ENCODE measurements around the gene SLC45A3. TPM values are rescaled to one million over a fixed set of nuclear protein-coding genes. Genes with fewer than 3 reads are reported as not detected.

The SLC45A3 gene
- total and polyA plus RNA-seq, 3 donors from 2014 or later, result 4.5 to 8.9 (median 7.3) TPM

- Histone ChIP-seq H3K36me3 (ENCODE audit: low read depth, missing control alignments) (no peaks in the 10 kb centered on the region), H3K4me1 (peaks cover 21% of the 10 kb centered on the region), H3K27me3 (no peaks in the 10 kb centered on the region), H3K4me3 (no peak overlapping the region), H3K9me3 (no peaks in the 10 kb centered on the region), H3K27ac (no peak overlapping the region)
- WGBS, 2 donors, result 53 to 79% methylated on average over 6 of the region's 6 CpGs
- TF ChIP-seq CTCF (IDR thresholded peaks at IDR 0.05) (no peak), POLR2A (IDR thresholded peaks at IDR 0.05) (no peak)
- intact Hi-C loops (cut with DNase I; ENCODE audit: low total_unique reads), result loop anchor here (2.0 kb wide), 1 partner anchor 43 kb away; no protein-coding TSS in a partner anchor
- no peak for DNase-seq
Observed at GRCh38 chr1:205633421-205633976, 46.8 kb downstream of the SLC45A3 start.

GRCh38 chr1:205632669-205633169 is 47.6 kb downstream of the SLC45A3 start:
- H3K9me3 ChIP-seq, result no peaks in the 10 kb centered on the region
- WGBS, 2 donors, result 42 to 58% methylated on average over 3 of the region's 3 CpGs
- intact Hi-C loops (cut with DNase I; ENCODE audit: low total_unique reads), result loop anchor here (2.0 kb wide), 1 partner anchor 42 kb away; no protein-coding TSS in a partner anchor
- H3K4me3 ChIP-seq, result peak overlapping the region; percentile 79 to 89
- DNase-seq, result no peak
- no peaks in the 10 kb centered on the region for H3K36me3 ChIP-seq (ENCODE audit: low read depth, missing control alignments)
- TF ChIP-seq POLR2A (IDR thresholded peaks at IDR 0.05) (no peak), CTCF (IDR thresholded peaks at IDR 0.05) (no peak)
- no peaks in the 10 kb centered on the region for H3K27me3 ChIP-seq
- H3K27ac ChIP-seq, result peak overlapping the region in 1 of 2 donors; percentile 95
- H3K4me1 ChIP-seq, result peaks cover 21% of the 10 kb centered on the region

- Histone ChIP-seq H3K36me3 (ENCODE audit: low read depth, missing control alignments) (no peaks in the 10 kb centered on the region), H3K9me3 (no peaks in the 10 kb centered on the region), H3K4me1 (peaks cover 21% of the 10 kb centered on the region), H3K27ac (peak within 1 kb of the TSS; percentile 88 to 95), H3K27me3 (no peaks in the 10 kb centered on the region), H3K4me3 (peak within 1 kb of the TSS; percentile 79 to 89)
- TF ChIP-seq CTCF (IDR thresholded peaks at IDR 0.05), result peak; percentile 58 to 81 (median 71)
- peak; percentile 86 for TF ChIP-seq POLR2A (IDR thresholded peaks at IDR 0.05)
- WGBS, 2 donors, result 0 to 1% methylated on average over 11 to 51 of the region's 83 CpGs
- peak; percentile 99 for DNase-seq
- intact Hi-C loops (cut with DNase I; ENCODE audit: low total_unique reads), result loop anchor here (2.0 kb wide), 1 partner anchor 41 kb away; no protein-coding TSS in a partner anchor
Observed at GRCh38 chr1:205631768-205632668, 48.3 kb downstream of the SLC45A3 start, which contains the start of gene ELK4. ELK4 (minus strand) TSS chr1:205632011; CDS start chr1:205623882, 8,129 bp downstream.

GRCh38 chr1:205631010-205631767 is 49.1 kb downstream of the SLC45A3 start:
- intact Hi-C loops (cut with DNase I; ENCODE audit: low total_unique reads), result no loop called here

More at GRCh38 chr1:205631010-205631767, 49.1 kb downstream of the SLC45A3 start:
- H3K36me3 ChIP-seq (ENCODE audit: low read depth, missing control alignments), result no peaks in the 10 kb centered on the region
- H3K9me3 ChIP-seq, result no peaks in the 10 kb centered on the region
- peaks cover 21% of the 10 kb centered on the region for H3K4me1 ChIP-seq
- 0% methylated on average over 17 to 40 of the region's 81 CpGs for WGBS, 2 donors
- no peaks in the 10 kb centered on the region for H3K27me3 ChIP-seq
- DNase-seq, result peak; percentile 71
- H3K27ac ChIP-seq, result peak overlapping the region; percentile 85 to 95
- peak overlapping the region; percentile 79 to 89 for H3K4me3 ChIP-seq
- TF ChIP-seq CTCF (IDR thresholded peaks at IDR 0.05) (no peak), POLR2A (IDR thresholded peaks at IDR 0.05) (no peak)
